Measurements from ENCODE around the gene RPL3.

The RPL3 gene

DNA sequence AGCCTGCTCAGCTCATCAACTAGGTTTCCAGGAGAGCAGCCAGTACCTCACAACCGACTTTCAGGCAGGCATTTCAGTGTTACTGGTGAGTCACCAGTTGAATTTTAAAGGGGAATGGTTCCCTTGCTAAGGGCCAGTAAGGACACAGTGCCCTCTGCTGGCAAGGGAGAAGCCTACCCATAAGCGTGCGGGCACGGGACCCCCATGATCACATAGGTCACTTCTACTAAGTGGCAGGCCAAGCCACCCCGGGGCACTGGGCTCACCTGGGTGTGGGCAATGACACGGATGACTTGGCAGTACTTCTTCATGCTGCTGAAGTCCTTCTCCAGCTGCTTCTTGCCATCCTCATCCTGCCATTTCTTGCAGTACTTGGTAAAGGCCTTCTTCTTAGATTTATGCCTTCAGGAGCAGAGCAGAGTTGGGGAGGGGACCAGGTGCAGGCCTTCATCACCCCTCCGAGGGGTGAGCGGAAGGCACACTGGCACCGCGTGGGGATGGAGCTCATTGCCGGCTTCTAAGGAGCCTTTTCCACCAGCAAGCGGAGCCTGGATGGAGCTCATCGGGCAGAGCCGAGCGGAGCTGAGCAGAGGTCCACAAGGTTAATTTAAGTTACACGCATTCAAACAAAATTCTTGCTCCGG lies 2.9 kb downstream of the RPL3 start:
- Histone ChIP-seq H3K4me1 (ENCODE audit: control insufficient read depth, low read length) (peaks cover 61% of the 10 kb centered on the region), H3K36me3 (ENCODE audit: control insufficient read depth, low read length) (peaks cover 82% of the 10 kb centered on the region), H3F3A (ENCODE audit: control insufficient read depth, insufficient read depth) (peaks cover 80% of the 10 kb centered on the region), H3K27me3 (ENCODE audit: control insufficient read depth, low read length) (no peaks in the 10 kb centered on the region), H3K27ac (ENCODE audit: low read depth, low read length) (peak overlapping the region; percentile 13; the same call in 1 of the 2 replicates), H3K79me2 (ENCODE audit: control insufficient read depth, low read length) (peaks cover 54% of the 10 kb centered on the region), H3K9me2 (replicated peaks; ENCODE audit: control insufficient read depth, low read length) (no peaks in the 10 kb centered on the region), H3K4me3 (ENCODE audit: low read length) (peak overlapping the region; percentile 85), H3K4me2 (ENCODE audit: low read length) (peak overlapping the region; percentile 85), H4K20me1 (ENCODE audit: control insufficient read depth, insufficient read depth, low read depth, low read length) (peaks cover 47% of the 10 kb centered on the region), H3K9me3 (ENCODE audit: control insufficient read depth, insufficient read depth, low read length) (no peaks in the 10 kb centered on the region)
- TF ChIP-seq, protein P1, sequence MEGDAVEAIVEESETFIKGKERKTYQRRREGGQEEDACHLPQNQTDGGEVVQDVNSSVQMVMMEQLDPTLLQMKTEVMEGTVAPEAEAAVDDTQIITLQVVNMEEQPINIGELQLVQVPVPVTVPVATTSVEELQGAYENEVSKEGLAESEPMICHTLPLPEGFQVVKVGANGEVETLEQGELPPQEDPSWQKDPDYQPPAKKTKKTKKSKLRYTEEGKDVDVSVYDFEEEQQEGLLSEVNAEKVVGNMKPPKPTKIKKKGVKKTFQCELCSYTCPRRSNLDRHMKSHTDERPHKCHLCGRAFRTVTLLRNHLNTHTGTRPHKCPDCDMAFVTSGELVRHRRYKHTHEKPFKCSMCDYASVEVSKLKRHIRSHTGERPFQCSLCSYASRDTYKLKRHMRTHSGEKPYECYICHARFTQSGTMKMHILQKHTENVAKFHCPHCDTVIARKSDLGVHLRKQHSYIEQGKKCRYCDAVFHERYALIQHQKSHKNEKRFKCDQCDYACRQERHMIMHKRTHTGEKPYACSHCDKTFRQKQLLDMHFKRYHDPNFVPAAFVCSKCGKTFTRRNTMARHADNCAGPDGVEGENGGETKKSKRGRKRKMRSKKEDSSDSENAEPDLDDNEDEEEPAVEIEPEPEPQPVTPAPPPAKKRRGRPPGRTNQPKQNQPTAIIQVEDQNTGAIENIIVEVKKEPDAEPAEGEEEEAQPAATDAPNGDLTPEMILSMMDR (IDR thresholded peaks at IDR 0.05; ENCODE audit: low read depth, low read length, poor library complexity, severe bottlenecking), result peak; percentile 83
- TF ChIP-seq EZH2phosphoT487 (IDR thresholded peaks at IDR 0.05; ENCODE audit: borderline replicate concordance, low read length), result no peak

DNA sequence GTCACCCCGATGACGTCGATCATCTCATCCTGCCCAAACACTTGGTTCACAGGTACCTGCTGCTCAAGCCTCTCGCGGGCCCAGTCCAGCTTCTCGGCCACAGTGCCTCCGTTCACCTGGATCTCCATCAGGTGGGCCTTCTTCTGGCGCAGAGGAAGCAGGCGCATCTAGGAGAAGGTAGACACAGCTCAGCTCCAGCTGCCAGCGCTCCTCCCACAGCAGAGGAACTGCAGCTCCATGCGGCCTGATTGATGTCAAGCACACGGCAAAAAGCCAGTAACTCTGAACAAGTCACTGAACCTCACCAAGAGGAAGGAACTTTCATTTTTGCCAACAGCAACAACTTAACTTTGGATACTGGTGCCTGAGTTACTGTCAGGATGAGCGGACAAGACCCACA lies 4.0 kb downstream of the RPL3 start:
- H3K79me2 ChIP-seq (ENCODE audit: control insufficient read depth, low read length), result peaks cover 52% of the 10 kb centered on the region
- peaks cover 68% of the 10 kb centered on the region for H3K4me1 ChIP-seq (ENCODE audit: control insufficient read depth, low read length)
- H3K4me2 ChIP-seq (ENCODE audit: low read length), result peak overlapping the region; percentile 85; the same call in 1 of the 2 replicates
- no peak overlapping the region for H3K27ac ChIP-seq (ENCODE audit: low read depth, low read length)
- H3K4me3 ChIP-seq (ENCODE audit: low read length), result no peak overlapping the region
- TF ChIP-seq, protein P1 (IDR thresholded peaks at IDR 0.05; ENCODE audit: low read depth, low read length, poor library complexity, severe bottlenecking), result no peak
- TF ChIP-seq EZH2phosphoT487 (IDR thresholded peaks at IDR 0.05; ENCODE audit: borderline replicate concordance, low read length), result no peak
- peaks cover 87% of the 10 kb centered on the region for H3K36me3 ChIP-seq (ENCODE audit: control insufficient read depth, low read length)
- no peaks in the 10 kb centered on the region for H3K9me3 ChIP-seq (ENCODE audit: control insufficient read depth, insufficient read depth, low read length)
- H4K20me1 ChIP-seq (ENCODE audit: control insufficient read depth, insufficient read depth, low read depth, low read length), result peaks cover 47% of the 10 kb centered on the region
- peaks cover 88% of the 10 kb centered on the region for H3F3A ChIP-seq (ENCODE audit: control insufficient read depth, insufficient read depth)
- no peaks in the 10 kb centered on the region for H3K27me3 ChIP-seq (ENCODE audit: control insufficient read depth, low read length)
- H3K9me2 ChIP-seq (replicated peaks; ENCODE audit: control insufficient read depth, low read length), result no peaks in the 10 kb centered on the region

- no peaks in the 10 kb centered on the region for H3K9me3 ChIP-seq (ENCODE audit: control insufficient read depth, insufficient read depth, low read length)
- TF ChIP-seq EZH2phosphoT487 (IDR thresholded peaks at IDR 0.05; ENCODE audit: borderline replicate concordance, low read length), result no peak
- TF ChIP-seq, protein P1 (IDR thresholded peaks at IDR 0.05; ENCODE audit: low read depth, low read length, poor library complexity, severe bottlenecking), result no peak
- H4K20me1 ChIP-seq (ENCODE audit: control insufficient read depth, insufficient read depth, low read depth, low read length), result peaks cover 47% of the 10 kb centered on the region
- no peak overlapping the region for H3K4me3 ChIP-seq (ENCODE audit: low read length)
- peaks cover 89% of the 10 kb centered on the region for H3F3A ChIP-seq (ENCODE audit: control insufficient read depth, insufficient read depth)
- no peaks in the 10 kb centered on the region for H3K9me2 ChIP-seq (replicated peaks; ENCODE audit: control insufficient read depth, low read length)
- H3K79me2 ChIP-seq (ENCODE audit: control insufficient read depth, low read length), result peaks cover 51% of the 10 kb centered on the region
- H3K27ac ChIP-seq (ENCODE audit: low read depth, low read length), result no peak overlapping the region
- H3K27me3 ChIP-seq (ENCODE audit: control insufficient read depth, low read length), result no peaks in the 10 kb centered on the region
- H3K36me3 ChIP-seq (ENCODE audit: control insufficient read depth, low read length), result peaks cover 83% of the 10 kb centered on the region
- H3K4me1 ChIP-seq (ENCODE audit: control insufficient read depth, low read length), result peaks cover 77% of the 10 kb centered on the region
- 0 out of 2 replicates have a peak overlapping the region, but pooled peaks have one; percentile 2 for H3K4me2 ChIP-seq (ENCODE audit: low read length)
Observed at GRCh38 chr22:39314251-39314971, 5.0 kb downstream of the RPL3 start.

Data from DOHH2 (cell line).